GM19023 (cell line): ENCODE data around the gene GRIK4.
A peak's percentile ranks its signal among the peaks of the same experiment; 100 is the strongest.
"Not testable (repeated sequence)": the region's sequence is repeated elsewhere in the genome, so short reads cannot be mapped to it uniquely, and the experiment has no call there.

ENCODE experiments used
- ATAC-seq: cut with Tn5 transposase; IDR thresholded peaks from one replicate; pipeline ENCODE4 v1.9.1; 2021; ENCODE audit warnings: mild to moderate bottlenecking, moderate library complexity; ENCODE audit not compliant: unreplicated experiment

The GRIK4 gene

DNA sequence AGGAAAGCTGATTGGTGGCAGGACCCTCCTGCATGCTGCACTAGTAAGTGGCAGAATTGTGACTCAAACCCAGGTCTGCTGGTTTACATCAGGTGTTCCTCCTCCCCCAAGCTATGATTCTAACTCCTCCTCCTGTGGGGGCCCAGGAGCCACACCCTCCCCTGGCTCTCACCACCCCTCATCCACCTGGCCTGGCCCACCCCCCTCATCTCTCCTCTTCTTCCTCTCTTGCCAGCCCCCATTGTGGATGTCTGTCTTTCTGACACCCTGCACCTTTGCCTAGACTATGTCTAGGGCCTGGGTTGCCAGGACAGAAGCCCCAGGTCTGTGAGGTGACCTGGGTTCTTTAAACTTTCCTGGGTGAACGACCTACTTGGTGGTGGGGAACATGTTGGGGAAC, 59.9 kb downstream of the GRIK4 start:
- no peak for ATAC-seq

DNA sequence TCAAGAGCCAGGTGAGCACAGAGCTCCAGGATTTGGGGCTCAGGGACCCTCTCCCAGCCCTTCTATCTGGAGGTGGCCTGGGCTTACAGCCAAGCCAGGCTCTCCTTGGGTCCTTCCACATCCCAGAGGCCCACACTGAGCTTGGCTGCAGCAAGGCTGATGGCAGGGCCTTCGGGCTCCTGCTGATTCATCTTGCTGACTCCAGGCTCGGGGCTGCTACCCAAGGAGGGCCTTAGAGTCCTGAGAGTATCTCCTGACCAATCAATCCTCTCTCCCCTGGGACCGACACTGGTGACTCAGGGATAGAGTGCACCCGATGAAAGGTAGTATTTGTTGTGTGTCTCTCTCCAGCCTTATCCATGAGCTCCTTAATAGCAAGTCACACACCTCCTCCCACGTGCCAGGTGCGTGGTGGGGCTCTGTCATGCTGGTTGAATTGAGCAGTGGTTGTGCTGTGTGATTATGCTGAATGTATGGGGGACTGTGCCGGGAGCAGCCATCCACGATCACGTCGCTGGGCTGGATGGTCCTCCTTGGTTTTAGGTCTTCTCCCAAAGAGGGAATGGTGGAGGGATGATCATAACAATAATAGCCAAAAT, 62.3 kb downstream of the GRIK4 start:
- no peak for ATAC-seq

DNA sequence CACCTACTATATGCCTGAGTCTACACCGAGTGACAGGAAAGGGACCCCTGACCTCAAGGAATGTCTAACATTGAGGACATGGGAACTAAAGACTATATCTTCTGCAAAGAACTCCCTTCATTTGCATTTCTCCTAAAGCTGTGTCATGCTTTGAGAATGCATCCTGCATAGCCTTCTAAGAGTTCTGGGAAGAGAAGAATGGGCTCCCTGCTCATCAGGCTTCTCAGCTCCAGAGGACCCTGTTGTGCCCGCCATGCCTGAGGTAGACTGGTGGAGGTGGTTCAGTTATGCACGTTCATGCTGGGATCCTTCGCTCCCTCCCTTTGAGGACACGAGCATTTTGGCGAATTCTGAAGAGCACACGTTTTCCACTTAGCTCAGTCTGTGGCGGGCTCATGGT, 63.3 kb downstream of the GRIK4 start:
- ATAC-seq = no peak

- no peak for ATAC-seq
These were observed 63.9 kb downstream of the GRIK4 start for GRCh38 chr11:120575461-120575860.

- ATAC-seq = no peak
These were observed 65.1 kb downstream of the GRIK4 start for GRCh38 chr11:120576606-120577005.

- ATAC-seq = no peak
These were observed 65.5 kb downstream of the GRIK4 start for GRCh38 chr11:120577041-120577440.

DNA sequence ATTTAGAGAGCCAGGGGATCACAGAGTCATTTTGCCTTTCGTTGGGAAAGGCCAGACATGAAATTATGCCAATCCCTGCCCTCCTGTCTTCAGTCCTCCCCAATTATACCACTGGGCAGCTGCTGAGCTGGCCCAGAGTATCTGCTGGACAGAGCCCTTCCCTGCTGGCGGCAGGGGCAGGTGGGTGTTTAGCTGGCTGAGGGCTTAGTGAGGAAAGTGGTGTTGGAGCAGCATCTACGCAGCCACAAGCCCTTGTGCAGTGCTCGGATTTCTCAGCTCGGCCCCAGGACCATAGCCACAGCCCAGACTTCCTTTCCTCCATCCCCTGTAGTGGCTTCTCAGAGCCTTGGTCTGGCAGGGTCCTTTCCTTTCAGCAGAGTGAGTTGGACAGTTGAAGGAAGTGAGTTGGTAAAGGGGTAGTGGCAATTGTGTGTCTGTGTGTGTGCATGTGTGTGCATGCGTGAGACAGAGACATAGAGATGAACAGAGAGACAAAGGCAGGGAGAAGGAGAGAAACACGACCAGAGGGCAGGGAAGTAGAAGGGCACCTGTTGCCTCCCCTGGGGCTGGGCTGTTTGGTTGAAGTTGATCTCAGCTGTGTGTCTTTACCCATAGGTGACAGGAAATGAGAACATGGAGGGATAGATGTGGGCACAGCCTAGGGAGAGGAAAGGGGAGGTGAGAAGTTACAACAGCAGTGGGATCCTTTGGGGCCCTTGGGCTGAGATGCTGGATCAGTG, 66.2 kb downstream of the GRIK4 start:
- ATAC-seq = no peak

DNA sequence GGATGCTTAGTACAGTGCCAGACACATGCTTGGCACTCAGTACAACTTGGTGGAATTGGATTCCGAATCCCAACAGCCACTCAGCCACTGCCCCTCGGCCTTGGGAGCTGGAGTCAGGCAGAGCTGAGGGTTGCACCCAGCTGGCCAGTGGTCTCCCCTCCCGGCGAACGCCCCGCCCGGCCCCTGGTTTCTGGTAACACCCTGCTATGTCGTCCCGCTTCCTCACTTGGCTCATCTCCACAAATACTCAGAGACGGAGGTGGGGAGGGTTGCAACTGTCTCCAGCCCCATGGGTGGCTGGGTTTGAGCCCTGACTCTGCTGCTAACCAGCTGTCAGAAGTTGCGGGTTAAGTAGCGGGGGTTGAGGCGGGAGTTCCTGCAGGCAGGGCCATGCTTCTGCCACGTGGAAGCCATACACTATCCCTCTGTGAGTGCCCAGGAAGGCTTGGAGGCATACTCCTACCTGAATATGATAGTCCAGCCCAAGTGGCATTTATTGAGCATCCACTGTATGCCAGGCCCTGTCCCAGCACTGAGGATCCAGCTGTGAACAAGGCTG, 67.1 kb downstream of the GRIK4 start:
- no peak for ATAC-seq

DNA sequence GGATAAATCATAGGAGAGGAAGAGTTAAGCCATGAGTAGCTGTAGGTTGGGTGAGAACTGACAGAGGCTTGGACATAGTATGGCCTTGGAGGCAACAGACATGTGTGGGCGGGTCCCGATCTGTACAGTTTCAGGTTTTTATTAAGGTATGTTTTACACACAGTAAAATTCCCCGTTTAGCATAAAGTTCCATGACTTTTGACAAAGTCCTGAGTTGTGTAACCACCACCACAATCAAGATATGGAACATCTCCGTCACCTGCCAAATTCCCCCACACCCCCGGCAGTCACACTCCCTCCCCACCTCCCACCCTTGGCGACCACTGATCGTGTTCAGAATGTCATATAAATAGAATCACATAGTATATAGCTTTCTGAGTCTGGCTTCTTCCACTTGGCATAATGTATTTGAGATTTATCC, 68.1 kb downstream of the GRIK4 start:
- ATAC-seq = peak; percentile 62

GRCh38 chr11:120581313-120581712, 69.8 kb downstream of the GRIK4 start:
- ATAC-seq = no peak

GRCh38 chr11:120582535-120582934, 71.0 kb downstream of the GRIK4 start:
- not testable (repeated sequence) for ATAC-seq

GRCh38 chr11:120586072-120586471, 74.5 kb downstream of the GRIK4 start:
- no peak for ATAC-seq

- ATAC-seq = no peak
These were observed 75.2 kb downstream of the GRIK4 start for GRCh38 chr11:120586728-120587127.

DNA sequence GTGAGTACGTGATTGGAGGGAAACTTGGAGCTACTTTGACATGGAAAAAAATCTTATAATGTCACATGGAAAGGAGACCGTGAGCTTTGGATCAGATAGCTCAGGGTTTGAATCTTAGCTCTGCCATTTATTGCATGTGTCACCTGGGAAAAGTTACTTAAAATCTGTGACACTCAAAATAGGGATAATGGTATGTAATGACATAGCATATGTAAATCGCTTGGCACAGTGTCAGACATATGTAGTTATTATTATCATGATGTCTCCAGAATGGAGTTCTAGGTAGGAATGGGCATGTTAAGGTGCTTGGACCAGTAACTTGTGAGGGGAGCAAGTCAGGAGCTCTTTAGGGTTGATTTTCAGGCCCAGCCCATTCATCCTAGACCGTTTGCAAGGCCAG, 75.8 kb downstream of the GRIK4 start:
- no peak for ATAC-seq

- no peak for ATAC-seq
These were observed 77.8 kb downstream of the GRIK4 start for GRCh38 chr11:120589376-120589775.

DNA sequence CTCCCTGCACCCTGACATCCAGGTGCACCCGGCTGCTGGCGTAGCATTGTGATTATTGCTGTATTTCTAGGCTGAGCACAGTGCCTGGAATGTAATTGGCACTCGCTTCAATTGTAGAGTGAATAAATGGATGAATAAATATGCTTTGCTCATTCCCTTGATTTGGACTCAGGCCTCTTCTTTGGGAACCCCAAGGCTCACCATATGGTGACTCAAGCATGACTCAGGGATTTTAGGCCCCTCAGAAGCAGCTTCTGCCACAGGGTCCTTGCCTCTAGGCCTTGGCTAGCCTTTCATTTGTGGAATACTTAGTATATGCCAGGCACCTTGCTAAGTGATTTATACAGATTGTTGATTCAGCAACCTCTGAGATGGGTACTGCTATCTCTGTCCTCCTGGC, 78.9 kb downstream of the GRIK4 start:
- ATAC-seq = no peak

DNA sequence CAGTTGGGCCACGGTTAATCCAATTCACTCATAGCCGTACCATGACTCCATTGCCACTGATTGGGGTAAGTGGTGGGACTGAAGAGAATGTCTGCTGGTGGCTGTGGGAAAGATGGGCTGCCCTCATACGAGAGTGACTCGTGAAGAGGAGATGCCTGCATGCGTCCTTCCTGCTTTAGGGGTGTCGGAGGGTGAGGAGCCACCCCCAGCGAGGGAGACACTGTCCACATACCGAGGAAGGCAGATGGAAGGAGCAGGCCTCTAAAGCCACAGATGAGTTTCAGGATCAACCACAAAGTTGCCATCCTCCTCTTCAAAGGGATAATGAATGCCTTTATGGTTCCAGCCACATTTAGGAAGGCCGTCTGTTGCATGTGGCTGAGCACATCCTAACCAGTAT, 83.2 kb downstream of the GRIK4 start:
- ATAC-seq = no peak

DNA sequence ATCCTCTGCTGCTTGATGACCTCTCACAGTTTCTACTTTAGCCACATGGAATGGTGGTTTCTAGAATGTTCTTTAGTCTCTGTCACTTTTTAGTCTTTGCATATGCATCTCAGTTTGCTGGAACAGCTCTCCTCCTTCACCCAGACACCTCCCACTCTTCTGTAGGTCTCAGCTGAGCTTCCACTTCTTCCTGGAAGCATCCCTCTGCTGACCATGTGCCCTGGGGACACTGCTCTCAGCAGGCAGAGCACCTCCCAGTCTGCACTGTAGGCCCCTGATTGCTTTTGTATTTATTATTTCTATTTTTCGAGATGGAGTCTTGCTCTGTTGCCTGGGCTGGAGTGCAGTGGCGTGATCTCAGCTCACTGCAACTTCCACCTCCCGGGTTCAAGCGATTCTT, 84.0 kb downstream of the GRIK4 start:
- ATAC-seq = no peak

GRCh38 chr11:120597250-120598215, 86.0 kb downstream of the GRIK4 start:
- no peak for ATAC-seq

DNA sequence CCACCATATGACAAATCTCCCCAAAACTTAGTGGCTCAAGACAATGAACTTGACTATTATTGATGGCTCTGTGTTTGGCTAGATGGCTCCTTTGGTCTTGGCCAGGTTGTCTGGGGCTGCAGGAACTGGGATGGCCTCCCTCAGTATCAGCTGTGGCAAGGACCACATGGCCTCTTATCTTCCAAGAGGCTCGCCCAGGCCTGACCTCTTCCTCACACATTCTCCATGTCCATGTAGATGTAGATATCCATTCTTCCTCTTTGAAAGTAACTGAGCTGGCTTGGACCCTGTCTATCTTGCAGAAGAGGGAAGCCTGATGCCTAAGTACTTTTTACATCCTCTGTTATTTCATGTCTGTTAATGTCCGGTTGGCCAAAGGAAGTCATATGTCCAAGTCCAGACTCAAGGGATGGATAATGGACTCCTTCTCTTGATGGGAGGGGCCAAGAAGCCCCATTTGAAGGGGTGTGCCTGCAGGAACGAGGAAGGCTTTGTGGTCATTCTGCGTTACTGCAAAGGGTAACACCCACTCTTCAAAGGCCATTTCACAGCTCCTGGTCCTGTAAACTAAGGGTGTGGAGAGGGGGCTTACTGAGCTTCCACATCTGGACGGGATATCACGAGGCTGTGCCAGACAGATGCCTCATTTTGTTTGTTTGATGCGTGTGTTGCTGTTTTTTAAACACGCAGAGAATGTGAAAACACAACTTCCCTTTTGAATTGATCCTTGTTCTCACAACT, 87.1 kb downstream of the GRIK4 start:
- no peak for ATAC-seq
